LHCN-M2 (cell line): ENCODE data around the gene CFAP43. TPM values are rescaled to one million over a fixed set of nuclear protein-coding genes. Genes with fewer than 3 reads are reported as not detected.
"Not testable (repeated sequence)": the region's sequence is repeated elsewhere in the genome, so short reads cannot be mapped to it uniquely, and the experiment has no call there.

Source experiments
- DNase-seq: peaks from one replicate; pipeline ENCODE4 v3.0.0-alpha.2; 2012; ENCODE audit warnings: low read depth
- total RNA-seq: library from RNA; depleted of rRNA; stranded (reverse); fragments of >200 nt; gene quantifications from 2 replicates; pipeline ENCODE4 v1.2.3, GENCODE V29; 2014

The CFAP43 gene
- total RNA-seq, 1 experiment from 2014 or later = 0.06 TPM

DNA sequence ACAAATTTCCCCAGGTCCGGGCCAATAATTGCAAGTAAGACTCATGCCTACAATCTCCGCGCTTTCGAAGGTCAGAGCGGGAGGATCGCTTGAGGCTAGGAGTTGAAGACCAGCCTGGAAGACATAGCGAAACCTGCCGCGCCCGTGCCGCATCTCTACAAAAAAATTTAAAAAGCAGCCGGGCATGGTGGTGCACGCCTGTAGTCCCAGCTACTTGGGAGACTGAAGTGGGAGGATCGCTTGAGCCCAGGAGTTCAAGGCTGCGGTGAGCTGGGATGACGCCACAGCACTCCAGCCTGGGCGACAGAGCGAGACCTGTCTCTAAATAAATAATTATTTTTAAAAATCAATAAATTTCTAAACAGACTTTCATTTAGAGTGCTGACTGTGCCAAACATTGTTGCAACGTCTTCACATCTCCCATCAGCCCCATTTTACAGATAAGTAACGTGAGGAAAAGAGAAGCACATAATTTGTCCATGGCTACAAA, 494 bp upstream of the CFAP43 start:
- DNase-seq = no peak

DNA sequence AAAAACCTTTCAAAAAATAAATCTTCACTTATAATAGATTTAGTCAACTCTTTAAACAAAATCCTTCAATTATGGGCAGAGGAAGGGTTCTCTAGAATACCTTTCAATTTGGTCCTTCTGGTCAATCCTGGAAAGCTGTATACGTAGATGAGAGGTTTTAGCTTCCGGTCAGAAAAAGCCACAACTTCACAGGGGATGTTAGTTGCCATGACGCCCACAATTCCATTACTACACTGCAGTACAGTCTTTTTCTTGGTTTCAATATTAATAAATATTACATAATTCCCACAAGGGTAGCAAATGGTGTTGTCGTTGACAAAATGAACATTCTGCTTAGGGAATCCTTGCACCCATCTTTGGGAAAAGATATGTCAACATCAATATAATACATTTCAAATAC, 1.7 kb downstream of the CFAP43 start:
- DNase-seq = no peak

DNA sequence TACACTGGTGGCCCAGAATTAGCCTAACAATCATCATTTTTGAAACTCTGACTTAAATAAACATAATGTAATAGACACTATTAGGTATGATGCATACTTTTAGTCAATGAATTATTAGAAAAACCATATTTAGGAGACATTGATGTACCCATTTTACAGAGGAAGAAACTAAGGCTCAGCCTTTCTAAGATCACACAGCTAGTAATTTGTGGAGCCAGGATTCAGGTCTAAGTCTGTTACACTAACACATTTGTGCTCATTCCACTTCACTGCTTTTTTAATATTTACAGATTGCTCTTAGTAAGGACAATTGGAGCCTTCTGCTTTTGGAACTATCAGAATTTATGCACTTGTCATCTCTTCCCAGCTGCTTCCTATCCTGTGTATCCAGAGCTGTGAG, 8.9 kb downstream of the CFAP43 start:
- no peak for DNase-seq

DNA sequence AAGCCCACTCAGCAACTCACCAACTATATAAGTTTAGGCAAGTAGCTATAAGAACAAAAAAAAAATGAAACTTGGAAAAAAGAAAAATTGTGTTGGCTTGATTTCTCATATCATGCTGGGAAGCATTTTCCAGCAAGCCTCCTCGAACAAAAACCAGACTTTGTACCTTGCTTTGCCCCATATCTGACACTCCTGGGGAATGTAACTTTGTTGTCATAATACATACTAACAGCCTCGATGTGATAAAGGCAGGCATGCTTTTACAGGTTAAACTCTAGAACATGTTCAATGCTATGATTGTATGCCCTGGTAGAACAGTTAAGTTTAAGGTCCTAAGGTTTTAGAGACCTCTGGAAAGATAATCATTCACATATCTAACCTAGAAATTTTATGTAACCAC, 11.6 kb downstream of the CFAP43 start:
- no peak for DNase-seq

DNA sequence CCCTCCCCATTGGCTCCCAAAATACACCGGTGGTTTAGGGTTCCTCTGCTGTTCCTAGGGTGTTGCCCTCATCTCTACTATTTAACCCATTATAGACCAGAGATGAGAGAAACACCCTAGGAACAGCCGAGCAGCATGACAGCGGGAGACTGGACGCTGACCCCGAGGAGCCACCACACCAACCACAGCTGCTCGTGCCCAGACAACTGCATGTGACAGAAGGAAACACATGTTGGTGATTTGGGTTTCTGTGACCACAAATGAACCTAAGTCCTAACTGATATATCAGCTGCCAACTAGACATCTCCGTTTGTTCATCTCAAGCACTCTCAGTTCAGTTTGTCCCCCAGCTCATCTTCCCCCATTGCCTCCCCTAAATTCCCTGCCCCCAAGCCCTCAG, 13.4 kb downstream of the CFAP43 start:
- DNase-seq = peak; percentile 75

DNA sequence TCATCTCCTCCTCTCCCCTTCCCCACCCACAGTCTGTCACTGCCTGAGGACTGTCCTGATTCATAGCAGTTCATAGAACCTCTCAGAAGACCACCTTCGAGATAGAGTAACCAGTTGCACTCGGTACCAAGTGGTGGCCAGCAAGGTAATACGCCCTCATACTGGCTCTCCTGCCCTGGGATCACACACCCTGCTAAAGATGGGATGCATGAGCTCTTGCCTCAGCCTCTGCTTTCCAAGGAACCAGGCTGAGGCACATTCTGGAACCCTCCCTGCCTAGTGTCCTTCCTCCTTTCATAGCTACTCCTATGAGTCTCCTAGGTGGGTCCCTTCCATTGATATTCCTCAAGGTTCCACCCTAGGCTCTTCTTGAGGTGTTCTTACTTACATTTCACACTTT, 15.5 kb downstream of the CFAP43 start:
- DNase-seq = no peak

DNA sequence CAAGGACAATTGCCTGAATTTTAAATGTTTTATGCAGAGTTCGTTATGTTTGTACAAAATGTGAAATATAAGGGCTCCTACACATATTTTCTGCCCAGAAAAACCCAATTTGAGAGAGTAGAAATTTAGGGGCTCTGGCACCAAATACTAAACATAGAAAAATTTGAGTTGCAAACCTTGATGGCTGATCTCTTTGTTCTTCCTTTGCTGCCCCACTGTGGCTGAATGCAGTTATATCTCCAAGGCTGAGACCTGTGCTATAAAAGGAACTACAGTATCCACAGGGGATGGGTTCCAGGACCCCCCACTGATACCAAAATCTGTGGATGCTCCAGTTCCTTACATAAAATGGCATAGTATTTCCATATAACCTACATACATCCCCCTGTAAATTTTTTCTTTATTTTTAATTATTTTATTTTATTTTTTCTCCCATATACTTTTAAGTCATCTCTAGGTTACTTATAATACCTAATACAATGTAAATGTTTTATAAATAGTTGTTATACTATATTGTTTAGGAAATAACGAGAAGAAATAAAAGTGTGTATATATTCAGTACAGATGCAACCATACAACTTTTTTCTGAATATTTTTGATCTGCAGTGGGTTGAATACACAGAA, 22.5 kb downstream of the CFAP43 start:
- peak; percentile 32 for DNase-seq

DNA sequence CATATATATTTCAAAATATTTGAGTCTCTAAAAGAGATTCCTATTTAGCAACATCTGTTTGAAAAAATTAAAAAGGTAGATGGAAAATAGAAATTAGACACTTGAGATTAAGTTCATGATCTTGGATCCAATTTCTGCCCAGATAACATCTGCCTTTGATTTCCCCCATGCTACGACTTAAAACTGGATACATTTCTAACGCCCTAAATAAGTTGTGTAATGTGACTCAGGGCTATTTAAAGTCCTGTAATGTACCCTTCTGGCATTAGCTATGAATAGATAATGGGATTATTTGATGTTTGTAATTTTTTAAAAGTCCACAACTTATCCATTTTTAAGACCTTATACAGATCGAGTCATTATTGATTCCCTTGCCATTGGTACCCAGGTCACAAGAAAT, 23.4 kb downstream of the CFAP43 start:
- DNase-seq = no peak

DNA sequence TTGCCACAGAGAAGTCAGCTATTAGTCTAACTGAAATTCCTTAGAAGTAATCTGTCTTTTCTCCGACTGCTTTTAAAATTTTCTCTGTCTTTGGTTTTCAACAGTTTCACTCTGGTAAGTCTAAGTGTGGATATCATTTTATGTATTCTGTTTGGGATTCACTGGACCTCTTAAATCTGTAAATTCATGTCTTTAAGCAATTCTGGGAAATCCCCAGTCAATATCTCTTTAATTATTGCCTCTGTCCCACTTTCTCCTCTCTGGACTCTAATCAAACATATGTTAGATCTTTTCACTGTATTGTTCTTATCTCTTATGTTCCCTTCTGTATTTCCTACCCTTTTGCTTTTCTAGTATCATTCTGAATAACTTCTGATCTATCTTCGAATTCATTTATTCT, 29.9 kb downstream of the CFAP43 start:
- no peak for DNase-seq

DNA sequence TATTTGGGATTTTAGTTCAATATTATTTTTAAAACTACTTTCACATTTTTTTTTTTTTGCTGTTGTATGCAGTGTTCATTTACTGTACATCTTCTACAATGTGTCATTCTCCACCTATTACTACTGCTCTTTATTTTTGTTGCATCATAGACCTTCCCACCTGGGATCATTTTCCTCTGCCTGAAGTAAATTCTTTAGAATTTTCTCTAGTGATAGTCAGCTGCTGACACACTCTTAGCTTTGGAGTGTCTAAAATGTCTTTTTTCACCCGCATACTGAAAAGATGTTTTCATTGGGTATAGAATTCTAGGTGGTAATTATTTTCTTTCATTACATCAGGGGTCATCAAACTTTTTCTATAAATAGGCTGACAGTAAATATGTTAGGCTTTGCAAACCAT, 30.5 kb downstream of the CFAP43 start:
- no peak for DNase-seq

DNA sequence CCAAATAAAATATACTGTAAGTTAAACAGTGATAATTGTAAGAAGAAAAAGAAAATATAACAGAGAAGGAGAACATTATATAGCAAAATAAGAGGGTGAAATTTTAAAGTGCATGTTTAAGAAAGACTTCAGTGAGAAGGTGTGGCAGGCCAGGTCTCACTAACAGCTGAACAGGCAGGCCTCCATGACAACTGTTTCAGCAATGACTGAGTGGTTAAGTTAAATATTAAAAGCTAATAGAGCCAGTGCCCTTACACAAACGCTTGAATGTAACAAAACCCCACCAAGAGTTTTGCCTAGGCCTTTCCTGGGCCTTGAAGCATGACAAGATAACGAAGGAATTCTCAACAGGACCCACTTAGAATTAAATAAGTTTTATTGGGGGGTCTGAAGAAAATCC, 32.6 kb downstream of the CFAP43 start:
- DNase-seq = no peak

DNA sequence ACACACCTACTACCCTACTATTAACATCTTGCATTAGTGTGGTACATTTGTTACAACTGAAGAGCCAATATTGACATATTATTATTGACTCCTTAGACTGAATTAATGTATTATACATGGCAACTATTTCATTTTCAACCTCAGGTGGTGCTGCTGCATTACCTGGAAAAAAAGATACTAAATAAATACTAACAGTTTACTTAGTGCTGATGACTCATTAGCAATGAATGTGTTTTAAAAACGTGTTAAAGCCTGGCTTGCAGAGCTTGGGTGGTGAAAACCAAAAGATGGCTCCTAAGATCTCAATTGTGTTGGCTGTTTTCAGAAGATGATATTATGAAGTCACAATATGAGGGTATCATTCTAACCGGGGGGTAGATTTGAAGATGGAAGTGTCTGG, 34.8 kb downstream of the CFAP43 start:
- no peak for DNase-seq

DNA sequence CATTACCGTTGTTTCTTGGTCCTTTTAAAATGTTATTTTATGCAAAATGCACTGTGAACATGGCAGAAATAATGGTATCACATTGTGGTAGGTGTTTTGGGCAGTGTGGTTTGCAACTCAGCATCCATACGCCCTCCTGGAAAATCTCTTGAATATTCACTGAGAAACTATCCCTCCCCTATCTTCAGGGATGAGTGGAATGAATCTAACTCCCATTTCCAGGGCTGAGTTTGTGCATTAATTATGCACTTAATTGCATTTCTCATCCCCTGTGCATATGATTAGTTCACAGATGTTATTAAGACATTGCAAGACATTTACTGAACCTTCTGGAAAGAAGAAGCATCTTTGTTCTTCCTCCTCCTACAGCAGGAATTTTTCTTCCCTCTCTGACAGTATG, 36.5 kb downstream of the CFAP43 start:
- no peak for DNase-seq

DNA sequence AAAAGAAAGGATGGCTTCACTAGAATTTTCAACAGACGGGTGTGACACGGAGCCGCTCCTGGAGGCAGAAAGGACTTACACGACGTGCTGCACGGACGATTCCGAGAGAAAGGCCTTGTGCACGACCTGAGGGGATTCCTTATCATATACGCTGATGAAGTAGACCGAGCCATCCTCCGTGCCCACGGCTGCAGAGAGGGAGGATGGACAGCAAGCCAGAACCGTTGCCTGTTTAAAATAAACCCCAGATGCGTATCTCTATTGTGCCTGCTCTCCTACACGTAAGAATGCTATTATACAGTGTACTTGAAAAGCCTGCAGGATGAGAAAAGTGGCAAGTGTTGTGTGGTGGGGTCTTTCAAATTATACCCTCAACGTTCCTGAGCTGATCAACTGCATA, 38.4 kb downstream of the CFAP43 start:
- no peak for DNase-seq

DNA sequence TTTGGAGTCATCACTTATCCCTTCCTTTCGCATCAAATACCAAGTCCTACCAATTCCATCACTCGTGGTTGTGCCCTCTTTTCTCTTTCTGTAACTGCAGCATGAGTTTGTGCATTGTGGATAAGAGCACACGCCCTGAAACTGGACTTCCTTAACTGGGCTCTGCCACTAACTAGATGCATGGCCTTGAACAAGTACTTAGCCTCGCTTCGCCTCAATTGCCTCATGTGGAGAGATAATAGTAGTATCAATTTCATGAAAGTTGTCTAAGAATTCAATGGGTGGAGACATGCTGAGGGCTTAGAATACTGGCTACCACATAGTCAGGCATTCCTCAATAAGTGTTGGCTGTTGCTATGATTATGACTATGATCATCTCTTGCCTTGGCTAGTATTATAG, 41.5 kb downstream of the CFAP43 start:
- DNase-seq = no peak

DNA sequence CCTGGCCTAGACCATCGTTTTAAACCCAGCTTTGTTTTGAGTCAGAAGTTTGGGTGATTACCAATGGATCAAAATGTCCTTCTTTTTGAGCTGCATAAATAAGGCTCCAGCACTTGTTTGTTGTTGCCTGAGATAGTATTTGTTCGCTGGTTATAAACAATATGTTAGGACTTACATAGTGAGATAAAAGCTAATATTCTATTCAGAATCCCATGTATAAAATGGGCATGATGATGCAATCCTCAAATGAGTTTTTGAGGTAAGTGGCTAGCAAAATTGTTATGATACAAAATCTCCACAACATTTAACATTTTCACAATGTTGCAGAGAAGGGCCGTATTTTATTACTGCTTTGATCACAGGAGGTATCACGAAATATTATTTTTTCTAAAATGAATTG, 48.5 kb downstream of the CFAP43 start:
- DNase-seq = no peak

DNA sequence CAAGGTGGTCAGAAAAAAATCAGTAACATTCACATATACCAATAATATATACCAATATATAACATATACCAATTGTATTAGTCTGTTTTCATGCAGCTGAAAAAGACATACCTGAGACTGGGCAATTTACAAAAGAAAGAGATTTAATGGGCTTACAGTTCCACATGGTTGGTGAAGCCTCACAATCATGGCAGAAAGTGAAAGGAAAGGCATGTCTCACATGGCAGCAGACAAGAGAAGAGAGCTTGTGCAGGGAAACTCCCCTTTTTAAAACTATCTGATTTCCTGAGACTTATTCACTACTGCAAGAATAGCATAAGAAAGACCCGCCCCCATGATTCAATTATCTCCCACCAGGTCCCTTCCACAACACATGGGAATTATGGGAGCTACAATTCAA, 58.0 kb downstream of the CFAP43 start:
- not testable (repeated sequence) for DNase-seq

DNA sequence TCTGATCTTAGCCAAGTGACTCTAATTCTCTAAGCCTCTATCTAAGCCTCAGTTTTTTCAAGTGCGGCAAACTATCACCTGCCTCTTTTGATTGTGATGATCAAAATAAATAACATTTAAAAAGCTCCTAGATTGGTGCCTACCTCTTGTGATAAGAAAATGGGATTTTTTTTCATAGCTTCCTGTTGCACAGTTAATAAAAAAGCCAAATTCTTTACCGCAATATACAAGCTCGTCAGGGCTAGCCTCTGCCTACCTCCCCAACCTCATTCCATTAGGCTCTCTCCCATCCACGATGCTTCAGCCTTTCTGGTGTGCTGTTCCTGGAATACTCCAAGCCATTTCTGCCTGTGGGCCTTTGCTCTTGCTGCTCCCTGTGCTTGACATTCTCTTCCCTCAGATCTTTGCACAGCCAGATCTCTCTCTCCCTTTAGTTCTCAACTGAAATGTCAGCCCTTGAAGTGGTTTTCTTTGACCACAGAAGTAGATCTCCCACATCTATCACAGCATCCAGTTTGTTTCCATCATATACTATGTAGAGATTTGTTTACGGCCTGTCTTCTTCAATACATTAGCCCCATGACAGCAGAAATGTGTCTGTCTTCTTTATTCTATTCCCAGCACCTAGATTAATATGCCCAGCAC, 61.4 kb downstream of the CFAP43 start:
- DNase-seq = no peak

DNA sequence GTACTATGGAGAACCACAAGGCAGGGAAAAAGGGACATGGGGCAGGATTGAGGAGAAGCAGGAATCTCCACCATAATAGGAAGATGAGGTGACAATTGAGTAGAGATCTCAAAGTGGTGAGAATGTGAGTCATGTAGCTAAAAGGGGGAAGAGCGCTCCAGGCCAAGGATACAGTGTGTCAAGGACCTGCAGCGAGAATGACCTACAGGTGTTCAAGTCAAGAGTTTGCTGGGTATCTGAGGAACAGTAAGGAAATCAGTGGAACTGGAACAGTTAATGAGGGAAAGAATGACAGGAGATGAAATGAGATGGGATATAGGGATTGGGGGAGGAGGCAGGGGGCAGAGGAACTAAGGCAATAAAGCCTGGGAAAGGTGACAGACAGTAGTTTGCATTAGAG, 76.6 kb downstream of the CFAP43 start:
- DNase-seq = no peak

DNA sequence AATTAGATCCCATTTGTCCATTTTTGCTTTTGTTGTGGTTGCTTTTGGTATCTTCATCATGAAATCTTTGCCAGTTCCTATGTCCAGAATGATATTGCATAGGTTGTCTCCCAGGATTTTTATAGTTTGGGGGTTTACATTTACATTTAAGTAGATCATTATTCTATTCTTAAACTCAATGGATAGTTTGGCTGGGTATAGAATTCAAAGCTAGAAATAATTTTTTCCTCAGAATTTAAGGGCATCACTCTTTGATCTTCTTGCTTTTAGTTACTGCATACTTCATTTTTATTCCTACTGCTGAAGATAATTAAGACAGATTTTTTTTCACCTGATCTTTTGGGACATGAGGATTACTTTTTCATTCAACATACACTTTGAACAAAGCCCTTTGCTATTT, 80.4 kb downstream of the CFAP43 start:
- no peak for DNase-seq

DNA sequence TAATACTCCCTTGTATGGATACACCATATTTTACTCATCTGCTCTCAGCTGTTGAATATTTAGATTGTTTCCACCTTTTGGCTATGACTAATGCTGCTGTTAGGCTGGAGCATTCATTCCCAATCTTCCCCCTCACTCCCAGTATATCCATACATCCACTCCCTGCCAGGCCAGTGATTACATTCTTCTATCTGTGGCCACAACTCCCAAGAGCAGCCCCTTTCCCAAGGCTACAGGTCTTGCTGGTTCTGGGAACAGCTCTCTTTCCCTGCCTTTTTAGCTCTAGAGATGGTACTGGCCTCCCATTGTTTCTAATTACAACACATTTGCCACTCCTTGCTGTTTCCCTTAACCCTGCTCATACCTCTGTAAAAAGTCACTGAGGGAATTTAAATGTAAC, 82.0 kb downstream of the CFAP43 start:
- DNase-seq = no peak

DNA sequence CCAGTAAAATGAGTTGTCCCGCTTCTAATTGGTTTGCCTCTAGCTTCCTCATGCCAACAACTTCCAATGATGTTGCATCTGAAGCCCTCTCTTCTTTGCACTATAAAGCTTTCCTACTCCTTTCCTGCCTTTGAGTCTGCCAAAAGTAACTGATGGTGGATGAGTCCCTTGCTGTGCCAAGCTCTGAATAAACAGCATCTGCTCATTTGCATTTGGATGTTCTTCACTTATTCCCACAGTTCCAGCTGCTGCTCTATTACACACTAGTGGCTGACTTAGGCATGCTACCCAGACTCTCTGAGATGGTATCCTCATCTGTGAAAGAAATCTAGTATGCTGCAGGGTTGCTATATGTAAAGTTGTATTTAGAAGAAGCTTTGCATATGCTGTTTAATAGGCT, 85.3 kb downstream of the CFAP43 start:
- peak; percentile 15 for DNase-seq

DNA sequence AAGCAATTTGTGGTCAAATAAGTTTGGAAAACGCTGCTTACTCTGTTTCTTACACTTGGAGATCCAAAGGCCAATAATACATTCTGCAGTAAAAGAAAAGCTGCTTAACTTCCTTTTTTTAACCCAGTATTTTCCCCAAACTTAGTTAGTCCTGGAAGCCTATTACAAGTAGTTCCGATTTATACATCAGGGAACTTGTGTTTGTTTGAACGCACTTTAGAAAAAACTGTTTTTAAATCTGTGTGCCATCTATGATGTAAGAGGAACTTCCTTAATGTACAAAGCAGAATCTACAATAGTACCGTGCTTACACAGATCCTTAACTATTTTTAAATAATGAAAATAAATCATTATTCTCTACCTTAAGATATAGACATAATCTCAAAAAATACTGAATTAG, 87.2 kb downstream of the CFAP43 start:
- no peak for DNase-seq

DNA sequence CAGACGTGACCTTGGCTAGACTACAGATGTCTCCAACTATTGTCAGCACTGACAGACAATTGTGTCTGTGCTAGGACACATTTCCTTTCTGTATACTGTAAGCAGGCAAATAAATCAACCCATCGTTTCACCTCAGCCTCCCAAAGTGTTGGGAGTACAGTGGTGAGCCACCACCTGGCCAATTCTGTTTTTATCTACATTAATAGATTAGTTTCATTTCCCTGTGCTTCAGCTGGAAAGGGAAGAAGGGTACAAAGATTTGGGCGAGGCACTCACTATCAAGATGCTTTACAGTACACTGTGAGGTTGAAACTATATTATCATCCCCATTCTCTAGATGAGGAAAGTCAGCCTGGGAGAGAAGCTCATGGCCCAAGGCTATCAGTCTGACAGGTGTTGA, 88.3 kb downstream of the CFAP43 start:
- no peak for DNase-seq
